Osteocyte (in vitro differentiated cells): ENCODE measurements around the gene KIF9. TPM values are rescaled to one million over a fixed set of nuclear protein-coding genes. Genes with fewer than 3 reads are reported as not detected.
"Not testable (repeated sequence)": the region's sequence is repeated elsewhere in the genome, so short reads cannot be mapped to it uniquely, and the experiment has no call there.

Source experiments
- DNase-seq: peaks from one replicate; pipeline ENCODE4 v3.0.0; 2021; ENCODE audit warnings: mixed read lengths; ENCODE audit not compliant: unreplicated experiment; ENCODE audit errors: extremely low spot score
- H3K27ac Mint-ChIP-seq: one replicate; pipeline ENCODE4 v1.8.0; 2021; ENCODE audit warnings: mild to moderate bottlenecking, mixed read lengths; ENCODE audit not compliant: unreplicated experiment
- H3K27me3 Mint-ChIP-seq: one replicate; pipeline ENCODE4 v1.8.0; 2021; ENCODE audit warnings: mixed read lengths; ENCODE audit not compliant: unreplicated experiment
- H3K36me3 Mint-ChIP-seq: one replicate; pipeline ENCODE4 v1.8.0; 2021; ENCODE audit warnings: mixed read lengths; ENCODE audit not compliant: unreplicated experiment
- H3K4me1 Mint-ChIP-seq: one replicate; pipeline ENCODE4 v1.8.0; 2021; ENCODE audit warnings: mixed read lengths; ENCODE audit not compliant: unreplicated experiment
- H3K4me3 Mint-ChIP-seq: one replicate; pipeline ENCODE4 v1.8.0; 2021; ENCODE audit warnings: mild to moderate bottlenecking, moderate library complexity, mixed read lengths; ENCODE audit not compliant: unreplicated experiment
- H3K9me3 Mint-ChIP-seq: one replicate; pipeline ENCODE4 v1.8.0; 2021; ENCODE audit warnings: mixed read lengths; ENCODE audit not compliant: unreplicated experiment
- total RNA-seq: library from RNA; stranded (reverse); gene quantifications from 2 replicates; pipeline ENCODE4 v1.2.1, GENCODE V29; 2021
- TF ChIP-seq, protein P1 (sequence below): fragments of 200-600 bp; sonication (generic); IDR thresholded peaks from 2 replicates; pipeline ENCODE4 v1.5.0; 2021; ENCODE audit warnings: antibody characterized with exemption, mild to moderate bottlenecking, moderate library complexity

KIF9 gene
- total RNA-seq, 1 donor from 2014 or later, result 6.2 TPM

DNA sequence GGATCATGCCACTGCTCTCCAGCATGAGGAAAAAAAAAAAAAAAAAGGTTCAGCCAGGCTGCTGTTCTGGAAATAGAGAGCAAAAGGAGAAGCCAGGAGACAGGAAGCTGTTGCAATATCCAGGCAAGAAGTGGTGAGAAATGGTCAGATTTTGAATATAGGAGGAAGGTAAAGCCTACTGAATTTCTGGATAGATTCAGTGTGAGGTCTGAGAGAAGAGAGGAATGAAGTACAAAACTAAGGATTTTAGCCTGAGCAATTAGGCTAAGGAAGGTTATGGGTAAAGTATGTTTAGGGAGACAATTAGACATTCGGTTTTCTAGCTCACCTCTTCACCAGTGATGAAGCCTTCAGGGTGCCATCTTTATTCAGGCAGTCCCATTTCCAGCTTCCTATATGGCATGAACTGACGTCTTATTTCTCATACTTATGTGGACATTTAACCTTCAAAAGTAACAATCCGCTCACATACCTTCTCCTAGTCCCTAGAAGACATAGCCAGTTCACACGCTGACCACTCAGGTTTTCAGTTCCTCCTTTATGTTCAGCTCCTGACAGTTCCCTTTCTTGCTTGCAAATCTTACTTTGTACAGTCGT, 57.2 kb downstream of the KIF9 start:
- Mint-ChIP-seq H3K27ac (peak overlapping the region; percentile 54), H3K9me3 (no peaks in the 10 kb centered on the region), H3K4me1 (peaks cover 7% of the 10 kb centered on the region), H3K36me3 (no peaks in the 10 kb centered on the region), H3K4me3 (no peak overlapping the region), H3K27me3 (no peaks in the 10 kb centered on the region)
- TF ChIP-seq, protein P1, sequence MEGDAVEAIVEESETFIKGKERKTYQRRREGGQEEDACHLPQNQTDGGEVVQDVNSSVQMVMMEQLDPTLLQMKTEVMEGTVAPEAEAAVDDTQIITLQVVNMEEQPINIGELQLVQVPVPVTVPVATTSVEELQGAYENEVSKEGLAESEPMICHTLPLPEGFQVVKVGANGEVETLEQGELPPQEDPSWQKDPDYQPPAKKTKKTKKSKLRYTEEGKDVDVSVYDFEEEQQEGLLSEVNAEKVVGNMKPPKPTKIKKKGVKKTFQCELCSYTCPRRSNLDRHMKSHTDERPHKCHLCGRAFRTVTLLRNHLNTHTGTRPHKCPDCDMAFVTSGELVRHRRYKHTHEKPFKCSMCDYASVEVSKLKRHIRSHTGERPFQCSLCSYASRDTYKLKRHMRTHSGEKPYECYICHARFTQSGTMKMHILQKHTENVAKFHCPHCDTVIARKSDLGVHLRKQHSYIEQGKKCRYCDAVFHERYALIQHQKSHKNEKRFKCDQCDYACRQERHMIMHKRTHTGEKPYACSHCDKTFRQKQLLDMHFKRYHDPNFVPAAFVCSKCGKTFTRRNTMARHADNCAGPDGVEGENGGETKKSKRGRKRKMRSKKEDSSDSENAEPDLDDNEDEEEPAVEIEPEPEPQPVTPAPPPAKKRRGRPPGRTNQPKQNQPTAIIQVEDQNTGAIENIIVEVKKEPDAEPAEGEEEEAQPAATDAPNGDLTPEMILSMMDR, result no peak
- no peak for DNase-seq

DNA sequence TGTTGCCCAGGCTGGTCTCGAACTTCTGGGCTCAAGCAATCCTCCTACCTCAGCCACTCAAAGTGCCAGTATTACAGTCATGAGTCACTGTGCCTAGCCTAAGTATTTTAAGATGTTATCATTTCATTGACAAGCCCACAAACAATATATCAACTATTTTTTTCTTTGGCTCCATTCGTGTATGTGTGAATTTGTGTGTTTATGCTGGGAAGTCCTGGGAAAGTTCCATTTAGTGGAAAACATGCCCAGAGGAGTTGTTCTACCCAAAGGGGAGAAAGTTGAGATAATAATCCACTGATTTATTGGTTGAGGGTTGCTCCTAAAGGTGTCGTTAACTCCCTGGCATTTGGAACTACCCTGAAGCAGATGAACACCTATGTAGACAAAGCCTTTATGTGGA, 58.8 kb downstream of the KIF9 start:
- no peaks in the 10 kb centered on the region for H3K36me3 Mint-ChIP-seq
- H3K4me3 Mint-ChIP-seq, result no peak overlapping the region
- TF ChIP-seq, protein P1, result no peak
- no peak for DNase-seq
- H3K4me1 Mint-ChIP-seq, result peaks cover 7% of the 10 kb centered on the region
- H3K27ac Mint-ChIP-seq, result no peak overlapping the region
- H3K27me3 Mint-ChIP-seq, result no peaks in the 10 kb centered on the region
- H3K9me3 Mint-ChIP-seq, result no peaks in the 10 kb centered on the region

DNA sequence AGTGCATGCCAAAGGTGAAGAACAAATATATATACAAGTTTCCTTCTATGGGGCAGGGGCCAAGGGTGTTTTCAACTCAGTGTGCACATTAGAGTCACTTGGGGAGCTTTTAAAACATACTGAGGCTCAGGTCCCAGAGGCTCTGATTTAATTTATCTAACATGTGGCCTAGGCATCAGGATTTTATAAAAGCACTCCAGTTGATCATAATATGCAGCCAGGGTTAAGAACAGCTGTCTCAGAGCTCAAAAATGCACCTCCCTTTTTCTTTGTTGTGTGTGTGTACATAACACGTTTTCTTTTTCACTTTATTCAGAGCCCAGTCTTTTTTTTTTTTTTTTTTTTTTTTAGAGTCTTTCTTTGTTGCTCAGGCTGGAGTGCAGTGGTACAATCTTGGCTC, 60.8 kb downstream of the KIF9 start:
- Mint-ChIP-seq H3K36me3 (no peaks in the 10 kb centered on the region), H3K4me1 (peaks cover 7% of the 10 kb centered on the region), H3K27me3 (no peaks in the 10 kb centered on the region), H3K27ac (no peak overlapping the region), H3K9me3 (no peaks in the 10 kb centered on the region), H3K4me3 (no peak overlapping the region)
- TF ChIP-seq, protein P1, result no peak
- no peak for DNase-seq

DNA sequence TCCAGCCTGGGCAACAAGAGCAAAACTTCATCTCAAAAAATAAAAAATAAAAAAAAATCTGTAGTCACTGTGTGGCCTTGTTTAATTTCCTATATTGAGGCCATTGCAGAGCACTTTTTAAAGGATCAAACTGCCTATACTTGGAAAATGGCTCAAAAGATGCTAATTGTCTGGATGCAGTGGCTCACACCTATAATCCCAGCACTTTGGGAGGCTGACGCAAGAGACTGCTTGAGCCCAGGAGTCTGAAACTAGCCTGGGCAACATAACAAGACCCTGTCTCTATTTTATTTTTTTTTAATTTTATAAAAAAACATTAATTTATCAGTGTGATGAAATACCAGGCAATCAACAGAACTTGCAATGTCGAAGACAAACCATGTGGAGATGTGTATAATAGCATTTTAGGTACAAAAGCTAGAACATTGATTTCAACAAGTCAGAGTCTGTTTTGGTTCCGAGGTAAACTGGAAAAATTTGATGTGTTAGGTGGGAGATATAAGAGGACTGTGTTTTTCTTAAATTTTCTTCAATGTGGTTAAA, 71.7 kb downstream of the KIF9 start:
- no peak overlapping the region for H3K4me3 Mint-ChIP-seq
- TF ChIP-seq, protein P1, result no peak
- H3K9me3 Mint-ChIP-seq, result no peaks in the 10 kb centered on the region
- H3K4me1 Mint-ChIP-seq, result peaks cover 2% of the 10 kb centered on the region
- no peak overlapping the region for H3K27ac Mint-ChIP-seq
- no peaks in the 10 kb centered on the region for H3K27me3 Mint-ChIP-seq
- DNase-seq, result no peak
- no peaks in the 10 kb centered on the region for H3K36me3 Mint-ChIP-seq

DNA sequence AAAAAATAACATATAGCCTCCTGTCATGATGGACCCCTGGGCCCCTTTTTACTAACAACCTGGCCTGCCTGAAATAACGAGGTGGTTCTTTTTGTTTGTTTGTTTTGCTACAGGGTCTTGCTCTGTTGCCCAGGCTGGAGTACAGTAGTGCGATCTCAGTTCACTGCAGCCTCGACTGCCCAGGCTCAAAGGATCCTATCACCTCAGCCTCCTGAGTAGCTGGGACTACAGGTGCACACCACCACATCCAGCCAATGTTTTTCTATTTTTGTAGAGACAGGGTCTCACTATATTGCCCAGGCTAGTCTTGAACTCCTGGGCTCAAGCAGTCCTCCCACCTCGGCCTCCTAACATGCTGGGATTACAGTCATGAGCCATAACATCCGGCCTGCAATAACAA, 76.6 kb downstream of the KIF9 start:
- not testable (repeated sequence) for DNase-seq, H3K36me3 Mint-ChIP-seq, H3K27me3 Mint-ChIP-seq, H3K9me3 Mint-ChIP-seq, H3K27ac Mint-ChIP-seq, H3K4me3 Mint-ChIP-seq, H3K4me1 Mint-ChIP-seq

DNA sequence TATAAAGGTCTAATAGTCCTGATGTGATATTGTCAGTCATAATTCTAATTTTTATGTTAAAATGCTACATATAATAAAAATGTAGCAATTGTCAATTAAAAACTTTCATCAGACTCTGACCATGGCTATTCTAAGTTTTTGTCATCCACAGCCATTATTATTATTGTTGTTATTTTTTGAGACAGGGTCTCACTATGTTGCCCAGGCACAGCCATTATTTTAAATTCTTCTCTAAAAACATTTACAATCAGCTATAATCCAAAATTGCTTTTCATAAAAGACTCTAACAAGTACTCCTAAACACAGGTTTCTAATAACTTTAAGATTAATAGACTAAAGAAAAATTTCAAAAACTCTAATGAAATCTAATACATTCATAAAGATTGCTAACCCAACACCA, 77.7 kb downstream of the KIF9 start:
- H3K36me3 Mint-ChIP-seq, result no peaks in the 10 kb centered on the region
- TF ChIP-seq, protein P1, result no peak
- H3K27ac Mint-ChIP-seq, result no peak overlapping the region
- H3K4me3 Mint-ChIP-seq, result no peak overlapping the region
- H3K9me3 Mint-ChIP-seq, result no peaks in the 10 kb centered on the region
- DNase-seq, result no peak
- H3K4me1 Mint-ChIP-seq, result no peaks in the 10 kb centered on the region
- H3K27me3 Mint-ChIP-seq, result no peaks in the 10 kb centered on the region
